GM12891 (cell line): Measurements from ENCODE around the gene PGLYRP2.

Experiments
- POLR2A ChIP-seq: IDR thresholded peaks from 2 replicates; pipeline ENCODE4 v1.6.1; 2011; ENCODE audit warnings: low read depth, low read length, control low read depth
- TAF1 ChIP-seq: IDR thresholded peaks from 2 replicates; pipeline ENCODE4 v1.6.1; 2011; ENCODE audit warnings: low read depth, low read length, control low read depth

GRCh38 chr19:15441317-15441716 is 38.0 kb downstream of the PGLYRP2 start:
- TF ChIP-seq POLR2A, result no peak
- TF ChIP-seq TAF1, result no peak
